Stimulated activated CD4-positive, alpha-beta T cell treated with anti-CD3 and anti-CD28 coated beads, Interleukin-15, amount 100 ng/mL, for 1 hour (primary cell): Measurements from ENCODE around the gene CHST11.
"Not testable (repeated sequence)": the region's sequence is repeated elsewhere in the genome, so short reads cannot be mapped to it uniquely, and the experiment has no call there.

Source experiments
- DNase-seq, 2 donors: peaks; one replicate each; pipeline ENCODE4 v3.0.0-alpha.2; 2020; ENCODE audit warnings: low read depth in 1 of 2, low spot score in 1 of 2

CHST11 gene

DNA sequence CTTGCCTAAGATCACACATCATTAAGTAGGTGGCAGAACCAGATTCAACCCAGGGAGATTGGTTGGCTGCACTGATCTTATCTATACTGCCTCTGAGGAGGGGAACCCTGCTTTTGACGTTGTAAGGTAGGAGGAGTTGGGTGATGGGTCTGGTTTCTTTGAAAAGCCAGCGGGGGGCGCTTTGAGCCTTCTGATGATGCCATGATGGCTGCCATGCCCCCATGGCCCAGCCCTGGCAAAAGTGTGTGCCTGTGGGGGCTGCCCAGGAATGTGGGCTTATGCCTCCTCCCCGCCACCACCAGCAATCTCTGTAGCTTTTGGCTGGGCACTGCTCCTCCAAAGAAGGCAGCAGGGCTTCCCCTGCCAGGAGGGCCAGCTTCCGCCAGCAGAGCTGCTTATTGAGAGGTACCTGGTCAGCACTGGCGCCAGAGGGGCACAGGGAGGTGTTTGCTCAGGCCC is 277.0 kb downstream of the CHST11 start:
- no peak for DNase-seq

DNA sequence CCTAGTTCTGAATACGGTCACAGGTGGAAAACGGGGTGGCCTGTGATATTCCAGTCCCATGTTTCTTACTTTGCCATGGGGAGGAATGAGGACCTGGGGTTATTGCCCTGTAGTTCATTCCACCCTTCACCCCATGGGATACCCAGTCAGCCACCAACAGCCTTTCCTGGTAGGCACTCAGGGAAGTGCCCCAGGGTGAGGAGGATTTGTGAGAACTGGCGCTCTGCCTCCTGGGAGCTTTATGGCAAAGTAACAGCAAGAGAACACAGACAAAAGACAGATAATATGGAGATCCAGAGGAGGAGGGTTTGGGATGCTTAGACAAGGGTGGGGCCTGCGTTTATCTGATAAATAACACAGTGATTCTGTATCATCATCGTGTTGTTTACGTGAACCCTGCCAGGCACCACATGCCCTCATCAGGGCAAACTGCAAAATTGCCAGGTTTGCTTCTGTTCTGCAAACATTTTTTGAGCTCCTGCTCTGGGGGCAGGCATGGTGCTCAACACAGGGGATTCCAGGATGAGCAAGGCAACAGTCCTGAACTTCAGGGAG is 277.9 kb downstream of the CHST11 start:
- DNase-seq, result no peak

DNA sequence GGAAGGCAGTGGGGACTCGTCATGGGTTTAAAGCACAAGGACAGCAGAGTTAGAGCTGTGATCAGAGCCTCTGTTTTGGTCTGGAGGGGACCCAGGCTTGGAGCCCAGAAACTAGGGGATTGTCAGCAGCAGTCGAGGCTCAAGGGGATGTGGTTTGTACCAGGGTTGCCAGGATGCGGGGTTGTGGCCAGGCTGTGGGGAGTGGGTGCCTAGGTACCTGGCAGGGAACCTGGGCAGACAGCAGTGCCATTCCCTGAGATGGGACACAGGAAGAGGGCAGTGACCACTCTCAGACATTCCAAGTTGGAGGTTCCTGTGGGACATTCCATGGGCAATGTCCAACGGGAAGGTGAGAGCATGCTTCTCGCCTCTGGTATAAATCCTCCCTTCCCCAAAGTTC is 279.1 kb downstream of the CHST11 start:
- DNase-seq, result no peak

GRCh38 chr12:104736307-104736706 is 279.6 kb downstream of the CHST11 start:
- no peak for DNase-seq

DNA sequence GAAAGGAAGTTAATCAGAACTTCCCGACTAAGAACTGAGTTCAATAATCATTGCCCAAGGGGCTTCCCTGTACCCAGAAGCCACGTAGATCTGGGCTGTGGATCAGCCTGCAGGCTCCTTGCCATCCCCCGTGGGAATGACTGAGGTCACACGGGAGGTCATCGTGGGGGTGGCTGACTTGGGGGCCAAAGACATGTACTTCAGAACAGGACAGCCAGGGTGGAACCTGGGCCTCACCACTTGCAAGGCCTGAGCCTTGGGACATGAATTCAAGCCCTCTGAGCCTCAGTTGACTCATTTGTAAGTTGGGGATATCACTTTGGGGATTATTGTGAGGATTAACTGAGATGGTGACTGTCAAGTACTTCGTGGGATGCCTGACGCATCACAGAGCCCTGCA is 280.4 kb downstream of the CHST11 start:
- DNase-seq, result no peak

GRCh38 chr12:104737791-104738301 is 281.1 kb downstream of the CHST11 start:
- DNase-seq, result no peak

DNA sequence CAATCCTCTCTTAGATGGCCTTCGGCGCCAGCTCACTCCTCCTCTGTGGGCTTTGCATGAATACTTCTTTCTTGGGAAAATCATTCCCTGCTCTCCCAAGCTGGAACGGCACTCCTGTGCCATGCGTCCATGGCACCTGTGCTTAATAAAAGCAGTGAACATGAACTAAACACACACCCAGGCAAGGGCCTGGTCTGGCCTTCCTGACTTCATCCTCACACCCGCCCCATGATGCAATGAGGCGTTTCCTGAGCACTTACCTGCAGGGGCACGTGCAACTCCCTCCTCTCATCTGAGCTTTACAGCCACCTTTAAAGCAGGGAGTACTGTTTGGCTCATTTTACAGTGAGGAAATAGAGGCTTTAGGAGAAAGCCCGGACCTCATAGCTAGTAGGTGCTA is 281.6 kb downstream of the CHST11 start:
- no peak for DNase-seq

DNA sequence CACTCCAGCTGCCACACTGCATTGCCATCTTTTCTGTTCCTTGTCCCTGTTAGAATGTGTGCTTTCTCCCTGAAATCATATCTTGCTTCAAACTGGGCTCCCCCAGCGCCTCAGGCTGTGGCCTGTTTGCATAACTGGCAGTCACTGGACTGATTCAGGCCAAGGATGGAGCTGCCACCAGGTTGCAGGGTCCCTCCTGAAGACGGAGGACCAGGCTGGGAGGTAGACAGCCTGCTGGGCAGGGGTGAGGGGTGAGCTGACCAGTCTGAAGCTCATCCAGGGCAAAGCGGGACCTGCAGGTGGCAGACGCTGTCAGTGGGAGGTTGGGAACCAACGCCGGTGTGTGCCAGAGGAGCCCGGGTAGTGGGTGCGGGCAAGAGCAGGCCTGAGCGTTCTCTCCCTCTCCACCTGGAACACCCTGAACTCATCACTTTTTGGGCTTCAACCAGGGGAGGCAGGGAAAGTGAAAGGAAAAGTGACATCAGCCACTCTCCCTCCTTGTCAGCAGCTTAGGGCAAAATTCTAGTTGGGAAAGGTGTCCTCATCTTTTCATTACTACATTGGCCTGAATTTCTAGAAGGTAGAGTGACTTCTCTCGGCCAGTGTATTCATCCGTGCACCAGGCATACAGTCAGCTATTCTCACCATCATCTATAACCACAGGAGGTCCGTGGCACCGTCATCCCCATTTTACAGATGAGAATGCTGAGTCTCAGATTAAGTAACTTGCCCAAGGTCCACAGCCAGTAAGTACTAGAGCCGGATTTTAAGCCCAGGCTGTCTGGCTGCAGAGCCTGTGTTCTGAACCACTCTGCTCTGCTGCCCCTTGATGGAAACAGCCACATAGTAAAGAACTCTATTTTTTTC is 282.3 kb downstream of the CHST11 start:
- DNase-seq, result no peak

DNA sequence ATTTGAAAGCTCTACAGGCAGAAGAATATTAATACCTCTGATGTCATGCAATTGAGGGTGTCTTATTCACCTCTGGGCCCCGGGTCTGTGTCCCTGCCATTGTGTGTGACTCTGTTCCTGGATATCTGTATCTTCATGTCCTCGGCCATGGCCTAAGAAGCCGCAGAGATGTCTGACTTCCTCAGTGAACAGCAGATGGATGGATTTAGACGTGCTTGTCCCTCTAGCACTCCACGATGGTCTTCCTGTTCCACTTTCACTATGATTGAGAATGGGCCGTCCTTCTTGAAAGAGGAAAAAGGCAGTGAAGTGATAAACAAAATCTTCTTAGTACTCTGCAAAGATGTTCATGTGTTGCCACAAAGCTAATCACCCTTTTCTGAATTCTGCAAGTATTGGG is 283.9 kb downstream of the CHST11 start:
- DNase-seq, result no peak

GRCh38 chr12:104741077-104741476 is 284.3 kb downstream of the CHST11 start:
- no peak for DNase-seq

DNA sequence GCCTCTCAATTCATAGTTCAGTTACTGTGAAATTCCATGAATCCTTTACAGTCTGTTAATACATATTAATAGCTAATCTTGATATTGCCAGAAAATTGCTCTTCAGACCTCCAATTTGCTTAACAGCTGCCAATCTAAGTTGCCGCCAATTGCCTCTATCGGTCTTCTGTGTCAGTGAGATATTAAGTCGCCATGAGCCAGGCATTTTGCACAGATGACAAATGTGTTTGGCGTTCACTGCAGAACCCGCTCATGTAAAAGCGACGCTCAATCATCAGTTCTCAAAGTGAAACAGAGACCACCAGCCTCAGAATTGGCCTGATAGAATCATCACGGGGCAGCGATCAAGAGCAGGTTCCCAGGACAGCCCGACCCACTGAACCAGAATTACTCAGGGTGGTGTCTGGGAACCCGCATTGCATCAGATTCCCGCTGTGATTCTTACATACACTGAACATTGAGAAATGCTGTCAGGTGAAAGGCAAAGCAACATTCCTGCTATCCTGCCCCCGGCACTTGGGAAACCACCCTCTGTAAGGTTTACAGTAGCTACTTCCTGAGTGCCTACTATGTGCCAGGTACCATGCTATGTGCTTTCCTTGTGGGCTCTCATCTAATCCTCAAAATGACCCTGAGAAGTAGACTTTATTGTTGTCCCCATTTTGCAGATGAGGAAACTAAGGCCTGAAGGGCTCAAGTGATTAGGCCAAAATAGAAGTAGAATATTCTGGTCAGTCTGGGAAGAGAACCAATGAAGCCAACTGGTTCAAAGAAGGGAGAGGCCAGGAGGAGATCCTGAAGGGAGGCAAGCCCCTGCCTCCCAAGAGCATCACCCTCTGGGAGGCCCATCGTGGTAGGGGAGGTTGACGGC is 285.0 kb downstream of the CHST11 start:
- DNase-seq, result no peak

GRCh38 chr12:104742551-104743201 is 285.9 kb downstream of the CHST11 start:
- no peak for DNase-seq

- no peak for DNase-seq
Measured at GRCh38 chr12:104743202-104743580, 286.4 kb downstream of the CHST11 start.

DNA sequence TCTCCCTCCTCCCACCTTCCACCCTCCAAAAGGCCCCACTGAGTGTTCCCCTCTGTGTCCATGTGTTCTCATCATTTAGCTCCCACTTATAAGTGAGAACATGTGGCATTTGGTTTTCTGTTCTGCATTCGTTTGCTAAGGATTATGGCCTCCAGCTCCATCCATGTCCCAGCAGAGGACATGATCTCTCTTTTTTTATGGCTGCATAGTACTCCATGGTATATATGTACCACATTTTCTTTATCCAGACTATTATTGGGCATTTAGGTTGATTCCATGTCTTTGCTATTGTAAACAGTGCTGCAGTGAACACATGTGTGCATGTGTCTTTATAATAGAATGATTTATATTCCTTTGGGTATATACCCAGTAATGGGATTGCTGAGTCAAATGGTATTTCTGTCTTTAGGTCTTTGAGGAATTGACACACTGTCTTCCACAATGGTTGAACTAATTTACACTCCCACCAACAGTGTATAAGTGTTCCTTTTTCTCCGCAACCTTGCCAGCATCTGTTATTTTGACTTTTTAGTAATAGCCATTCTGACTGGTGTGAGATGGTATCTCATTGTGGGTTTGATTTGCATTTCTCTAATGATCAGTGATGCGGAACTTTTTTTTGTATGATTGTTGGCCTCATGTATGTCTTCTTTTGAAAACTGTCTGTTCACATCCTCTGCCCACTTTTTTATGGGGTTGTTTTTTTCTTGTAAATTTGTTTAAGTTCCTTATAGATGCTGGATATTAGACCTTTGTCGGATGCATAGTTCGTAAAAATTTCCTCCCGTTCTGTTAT is 287.2 kb downstream of the CHST11 start:
- DNase-seq, result not testable (repeated sequence)

- no peak for DNase-seq
Measured at GRCh38 chr12:104746467-104747088, 289.8 kb downstream of the CHST11 start.

GRCh38 chr12:104747330-104747729 is 290.6 kb downstream of the CHST11 start:
- DNase-seq, result no peak

GRCh38 chr12:104747955-104748354 is 291.2 kb downstream of the CHST11 start:
- no peak for DNase-seq

GRCh38 chr12:104748356-104748755 is 291.6 kb downstream of the CHST11 start:
- no peak for DNase-seq

DNA sequence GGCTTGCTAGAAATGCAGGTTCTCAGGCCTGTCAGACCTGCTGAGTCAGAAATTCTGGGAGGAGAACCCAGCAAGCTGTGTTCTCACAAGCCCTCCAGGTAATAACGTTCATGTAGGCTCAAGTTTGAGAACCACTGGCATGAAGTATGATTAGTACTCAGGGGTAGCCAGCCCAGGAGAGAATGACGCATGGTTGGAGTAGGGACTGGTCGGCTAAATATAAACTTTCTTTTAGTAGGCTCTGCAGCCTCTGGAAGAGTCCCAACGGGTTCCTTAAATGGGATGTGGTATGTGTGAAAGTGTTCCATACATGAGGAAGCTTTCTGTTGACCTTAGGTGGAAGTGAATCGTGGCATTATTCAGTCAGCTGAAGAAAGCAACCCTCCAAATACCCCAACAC is 292.0 kb downstream of the CHST11 start:
- no peak for DNase-seq

- no peak for DNase-seq
Measured at GRCh38 chr12:104749545-104749944, 292.8 kb downstream of the CHST11 start.
